H1 (cell line): ENCODE results near the gene COL4A4. TPM values are rescaled to one million over a fixed set of nuclear protein-coding genes. Genes with fewer than 3 reads are reported as not detected.
A peak's percentile ranks its signal among the peaks of the same experiment; 100 is the strongest.

Experiments
- CTCF ChIA-PET: fragments of 300-600 bp; sonication (Branson Sonifier 250); formaldehyde crosslinking; loops from one replicate; lab custom pipeline; 2021; ENCODE audit not compliant: partially characterized antibody; lab: Charles Lee
- POLR2A ChIA-PET: fragments of 300-600 bp; sonication (Branson Sonifier 250); formaldehyde crosslinking; loops from one replicate; lab custom pipeline; 2021; ENCODE audit warnings: inconsistent platforms; ENCODE audit not compliant: partially characterized antibody; lab: Charles Lee
- DNase-seq, 2 experiments: peaks; one replicate each; pipeline versions ENCODE4 v3.0.0 to v3.0.0-alpha.2; 2010 to 2022; ENCODE audit warnings: low spot score in 2 of 2, low read depth in 1 of 2, mixed read lengths in 1 of 2
- FAIRE-seq: peaks from 2 replicates; lab custom pipeline; 2011; peaks lifted over from hg19 to GRCh38; lab: Jason Lieb, UNC
- H2AFZ ChIP-seq: 2 replicates; pipeline ENCODE4 v1.8.1; 2012; ENCODE audit warnings: low read length, inconsistent platforms
- H2AK5ac ChIP-seq: 2 replicates; pipeline ENCODE4 v1.6.1; 2013; ENCODE audit warnings: low read depth, low read length
- H2BK120ac ChIP-seq: replicated peaks from 2 replicates; pipeline ENCODE3; 2013; ENCODE audit warnings: low read depth, low read length, inconsistent platforms
- H2BK12ac ChIP-seq: 2 replicates; pipeline ENCODE4 v1.6.1; 2013; ENCODE audit warnings: low read depth, low read length
- H2BK15ac ChIP-seq: 2 replicates; pipeline ENCODE4 v1.6.1; 2013; ENCODE audit warnings: low read length
- H2BK20ac ChIP-seq: 2 replicates; pipeline ENCODE4 v1.6.1; 2013; ENCODE audit warnings: low read length
- H2BK5ac ChIP-seq: 2 replicates; pipeline ENCODE4 v1.6.1; 2013; ENCODE audit warnings: low read depth, low read length
- H3K14ac ChIP-seq: 2 replicates; pipeline ENCODE4 v1.6.1; 2013; ENCODE audit warnings: inconsistent platforms; ENCODE audit not compliant: insufficient read length
- H3K18ac ChIP-seq: 2 replicates; pipeline ENCODE4 v1.6.1; 2013; ENCODE audit warnings: low read length; ENCODE audit errors: extremely low read depth
- H3K23ac ChIP-seq: 2 replicates; pipeline ENCODE4 v1.6.1; 2013; ENCODE audit warnings: inconsistent platforms; ENCODE audit not compliant: insufficient read length
- H3K23me2 ChIP-seq: 2 replicates; pipeline ENCODE4 v1.6.1; 2013; ENCODE audit warnings: low read depth, low read length
- H3K27ac ChIP-seq: 2 replicates; pipeline ENCODE4 v1.6.1; 2011; ENCODE audit warnings: low read depth, low read length, inconsistent platforms
- H3K27me3 ChIP-seq, 4 experiments: replicated peaks in 1 of 4; 1 replicate in 1 of 4; 2 replicates in 3 of 4; pipeline versions ENCODE4 v1.6.1 to v1.8.1; 2011 to 2013; ENCODE audit warnings: low read length in 3 of 4, mild to moderate bottlenecking in 3 of 4, inconsistent platforms in 2 of 4, mixed read lengths in 2 of 4, moderate library complexity in 1 of 4; ENCODE audit not compliant: control insufficient read depth in 3 of 4, insufficient read depth in 3 of 4; ENCODE audit errors: extremely low read depth in 1 of 4
- H3K36me3 ChIP-seq, 4 experiments: 2 replicates each; pipeline versions ENCODE4 v1.6.1 to v1.8.1; 2011 to 2013; ENCODE audit warnings: mild to moderate bottlenecking in 4 of 4, low read length in 3 of 4, moderate library complexity in 2 of 4, control low read depth in 1 of 4, inconsistent platforms in 1 of 4; ENCODE audit not compliant: insufficient read depth in 4 of 4, control insufficient read depth in 2 of 4
- H3K4ac ChIP-seq: replicated peaks from 2 replicates; pipeline ENCODE3; 2013; ENCODE audit warnings: low read length, low read depth, mixed read lengths, inconsistent platforms; ENCODE audit not compliant: insufficient read length
- H3K4me1 ChIP-seq, 4 experiments: replicated peaks in 1 of 4; 1 replicate in 1 of 4; 2 replicates in 3 of 4; pipeline versions ENCODE4 v1.6.1 to v1.8.1; 2011 to 2013; ENCODE audit warnings: low read length in 3 of 4, inconsistent platforms in 2 of 4, mixed read lengths in 1 of 4; ENCODE audit not compliant: insufficient read depth in 4 of 4, control insufficient read depth in 3 of 4
- H3K4me2 ChIP-seq, 2 experiments: 2 replicates each; pipeline versions ENCODE4 v1.6.1 to v1.8.1; 2011 to 2013; ENCODE audit warnings: low read depth in 2 of 2, low read length in 2 of 2, control low read depth in 1 of 2, inconsistent platforms in 1 of 2, mild to moderate bottlenecking in 1 of 2; ENCODE audit not compliant: insufficient read depth in 1 of 2
- H3K4me3 ChIP-seq, 4 experiments: fragments of 200-600, 300-600 bp in 1 of 4; sonication (generic), shearing (Covaris generic), sonication (Bioruptor Twin) in 1 of 4; 2 replicates each; pipeline versions ENCODE4 v1.5.1 to v1.8.1; 2011 to 2016; ENCODE audit warnings: low read length in 4 of 4, low read depth in 3 of 4, control low read depth in 2 of 4, inconsistent platforms in 2 of 4, mild to moderate bottlenecking in 2 of 4, mixed read lengths in 1 of 4, moderate library complexity in 1 of 4; ENCODE audit not compliant: insufficient read depth in 2 of 4; ENCODE audit errors: extremely low read depth in 1 of 4
- H3K56ac ChIP-seq: replicated peaks from 2 replicates; pipeline ENCODE3; 2013; ENCODE audit warnings: low read depth, mild to moderate bottlenecking, mixed read lengths, low read length, inconsistent platforms; ENCODE audit not compliant: insufficient read length
- H3K79me1 ChIP-seq: 2 replicates; pipeline ENCODE4 v1.6.1; 2013; ENCODE audit warnings: low read depth, low read length, control low read depth
- H3K79me2 ChIP-seq, 2 experiments: 2 replicates each; pipeline versions ENCODE4 v1.6.1 to v1.8.1; 2012 to 2013; ENCODE audit warnings: low read length in 2 of 2, mild to moderate bottlenecking in 2 of 2, inconsistent platforms in 1 of 2; ENCODE audit not compliant: insufficient read depth in 2 of 2, control insufficient read depth in 1 of 2
- H3K9ac ChIP-seq, 4 experiments: replicated peaks in 1 of 4; 1 replicate in 1 of 4; 2 replicates in 3 of 4; pipeline versions ENCODE4 v1.6.1 to v1.8.1; 2011 to 2013; ENCODE audit warnings: low read depth in 3 of 4, low read length in 3 of 4, control low read depth in 2 of 4, mild to moderate bottlenecking in 2 of 4, moderate library complexity in 2 of 4, inconsistent platforms in 1 of 4; ENCODE audit errors: extremely low read depth in 1 of 4
- H3K9me3 ChIP-seq, 2 experiments: 2 replicates each; pipeline versions ENCODE4 v1.6.1 to v1.8.1; 2012 to 2013; ENCODE audit warnings: mild to moderate bottlenecking in 2 of 2, moderate library complexity in 2 of 2, control low read depth in 1 of 2, inconsistent platforms in 1 of 2, low read depth in 1 of 2, low read length in 1 of 2, mixed read lengths in 1 of 2; ENCODE audit not compliant: insufficient read depth in 2 of 2
- H4K20me1 ChIP-seq, 2 experiments: replicated peaks in 1 of 2; 2 replicates each; pipeline versions ENCODE3 to v1.8.1; 2011 to 2013; ENCODE audit warnings: inconsistent platforms in 2 of 2, low read length in 2 of 2, mild to moderate bottlenecking in 1 of 2; ENCODE audit not compliant: insufficient read depth in 2 of 2, control insufficient read depth in 1 of 2
- H4K5ac ChIP-seq: 2 replicates; pipeline ENCODE4 v1.6.1; 2013; ENCODE audit warnings: low read length, low read depth, mixed read lengths, inconsistent platforms; ENCODE audit not compliant: insufficient read length
- H4K8ac ChIP-seq: 2 replicates; pipeline ENCODE4 v1.8.0; 2013; ENCODE audit warnings: mild to moderate bottlenecking, moderate library complexity, low read length, inconsistent platforms; ENCODE audit not compliant: insufficient read depth; ENCODE audit errors: extremely low read depth
- H4K91ac ChIP-seq: replicated peaks from 2 replicates; pipeline ENCODE3; 2013; ENCODE audit warnings: low read length, mixed read lengths, inconsistent platforms; ENCODE audit not compliant: insufficient read length
- CBX8 ChIP-seq: fragments of 300-800, 300-1000 bp; sonication (generic); IDR thresholded peaks from 2 replicates; pipeline ENCODE4 v1.7.1; 2016; ENCODE audit warnings: low read depth, low read length, borderline replicate concordance
- CHD1 ChIP-seq: IDR thresholded peaks from 2 replicates; pipeline ENCODE4 v1.6.1; 2012; ENCODE audit warnings: low read depth, low read length, improper control_type of control experiment
- FOSL1 ChIP-seq: IDR thresholded peaks from 2 replicates; pipeline ENCODE4 v1.6.1; 2011; ENCODE audit warnings: mild to moderate bottlenecking, low read depth, low read length, moderate library complexity; ENCODE audit not compliant: insufficient read depth
- RBBP5 ChIP-seq: IDR thresholded peaks from 2 replicates; pipeline ENCODE4 v1.7.1; 2012; ENCODE audit warnings: low read depth, mild to moderate bottlenecking, inconsistent platforms, low read length, moderate library complexity, borderline replicate concordance
- SAP30 ChIP-seq: fragments of 300-600 bp; sonication (generic); IDR thresholded peaks from 2 replicates; pipeline ENCODE4 v1.7.1; 2012; ENCODE audit warnings: low read length, moderate library complexity, mild to moderate bottlenecking, inconsistent platforms; ENCODE audit not compliant: insufficient read depth, insufficient replicate concordance
- USF2 ChIP-seq: IDR thresholded peaks from 2 replicates; pipeline ENCODE4 v1.6.1; 2011; ENCODE audit warnings: low read length, improper control_type of control experiment
- WGBS, 2 experiments: shearing (Covaris generic) in 1 of 2; methylation state at CpG; one replicate each; pipeline versions ENCODE4 v1.1.6 to v1.1.7; 2013 to 2015; ENCODE audit warnings: low lambda C conversion rate in 2 of 2, mixed read lengths in 2 of 2, inconsistent platforms in 1 of 2, low coverage in 1 of 2, missing lambda C conversion rate in 1 of 2; ENCODE audit not compliant: insufficient replicate concordance in 2 of 2, insufficient coverage in 1 of 2, insufficient read length in 1 of 2; ENCODE audit errors: extremely low coverage in 1 of 2, missing lambda C conversion rate in 1 of 2; 5-methylcytosine and 5-hydroxymethylcytosine counted together
- polyA plus RNA-seq, 7 experiments: library from polyadenylated mRNA; depleted of rRNA in 3 of 7; stranded (reverse) in 5 of 7; unstranded in 2 of 7; fragments of >200 nt in 5 of 7; fragments of 200-250 nt in 2 of 7; gene quantifications; 1 replicate in 5 of 7; 2 replicates in 1 of 7; 4 replicates in 1 of 7; pipeline versions ENCODE4 v1.2.1 to v1.2.3, GENCODE V29; 2011 to 2013; ENCODE audit warnings: missing spikeins in 2 of 7, mixed read lengths in 2 of 7
- total RNA-seq: library from RNA; stranded (reverse); fragmentation: NEBNext Ultra II Directional; extraction: Animal tissue kit (Norgen Biotek cat#: 25700); gene quantifications from 2 replicates; pipeline ENCODE4 v1.2.1, GENCODE V29; 2021

The COL4A4 gene
- total and polyA plus RNA-seq, 2 of the 8 experiments (the other 6 are each of a cell fraction or from before 2014, with no cell fraction given) = 0.33 to 1.7 TPM

DNA sequence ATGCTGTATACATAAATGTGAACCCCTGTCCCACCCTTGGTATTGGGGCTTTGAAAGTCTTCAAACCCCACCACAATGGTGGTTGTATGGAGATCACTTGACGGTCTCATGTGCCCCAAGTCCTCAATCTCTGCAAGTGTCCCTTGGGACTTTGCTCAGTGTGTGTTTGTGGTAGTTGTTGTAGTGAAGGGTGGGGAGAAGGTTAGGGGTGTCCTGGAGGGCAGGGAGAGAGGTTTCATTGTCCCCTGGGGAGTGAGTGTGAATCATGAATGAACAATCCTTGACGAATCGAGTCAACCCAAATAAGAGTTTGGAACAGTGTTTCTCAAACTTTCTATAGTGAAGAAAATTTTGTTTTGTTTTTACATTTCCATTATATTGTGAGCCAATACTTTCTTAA, 28.5 kb upstream of the COL4A4 start:
- H2BK20ac ChIP-seq = peak overlapping the region; percentile 66; the same call in 1 of the 2 replicates
- H2BK15ac ChIP-seq = no peak overlapping the region
- no peak overlapping the region for H3K56ac ChIP-seq
- H3K79me2 ChIP-seq = no peaks in the 10 kb centered on the region
- no peak overlapping the region for H2AK5ac ChIP-seq
- ChIA-PET POLR2A (no interaction called here), CTCF (no interaction called here)
- H3K27ac ChIP-seq = no peak overlapping the region
- no peaks in the 10 kb centered on the region for H3K9me3 ChIP-seq
- no peak overlapping the region; a peak in 1 of 7 replicates for H3K9ac ChIP-seq
- H2AFZ ChIP-seq = no peak overlapping the region
- DNase-seq = no peak
- TF ChIP-seq FOSL1 (no peak), USF2 (no peak), CHD1 (no peak), SAP30 (no peak), RBBP5 (no peak), CBX8 (no peak)
- no peak overlapping the region for H4K8ac ChIP-seq
- H3K4me2 ChIP-seq = no peak overlapping the region
- FAIRE-seq = no peak
- no peak overlapping the region for H3K18ac ChIP-seq
- H2BK5ac ChIP-seq = peak overlapping the region; percentile 46; the same call in 1 of the 2 replicates
- no peak overlapping the region for H2BK120ac ChIP-seq
- peaks cover 0 to 4% (median 0%) of the 10 kb centered on the region in 4 experiments; a peak in 3 of 7 replicates for H3K4me1 ChIP-seq
- no peaks in the 10 kb centered on the region for H3K23me2 ChIP-seq
- H3K14ac ChIP-seq = no peak overlapping the region
- 100% methylated on average over 3 of the region's 3 CpGs; no CpG with 5 or more reads in 1 of the 2 experiments for WGBS, 2 experiments
- H3K36me3 ChIP-seq = no peaks in the 10 kb centered on the region
- H3K23ac ChIP-seq = no peak overlapping the region
- H3K4ac ChIP-seq = no peak overlapping the region
- H3K79me1 ChIP-seq = no peaks in the 10 kb centered on the region
- peak overlapping the region; percentile 85 for H2BK12ac ChIP-seq
- no peaks in the 10 kb centered on the region for H3K27me3 ChIP-seq
- no peaks in the 10 kb centered on the region for H4K20me1 ChIP-seq
- no peak overlapping the region for H4K5ac ChIP-seq
- H4K91ac ChIP-seq = peak overlapping the region; percentile 52
- no peak overlapping the region for H3K4me3 ChIP-seq
